Activated CD4-positive, CD25-positive, alpha-beta regulatory T cell treated with anti-CD3 and anti-CD28 coated beads, Interleukin-2, amount 50 U/mL, for 24 hours (primary cell): ENCODE data around the gene C5.
A peak's percentile ranks its signal among the peaks of the same experiment; 100 is the strongest.
"Not testable (repeated sequence)": the region's sequence is repeated elsewhere in the genome, so short reads cannot be mapped to it uniquely, and the experiment has no call there.

Source experiments
- ATAC-seq, 2 donors: fragments of 150-1000 bp; cut with Tn5 transposase; one replicate each; pipeline ENCODE4 v1.10.0; 2021; ENCODE audit warnings: mild to moderate bottlenecking in 1 of 2, moderate library complexity in 1 of 2

Gene C5

GRCh38 chr9:120978987-120979386, 71.1 kb downstream of the C5 start:
- no peak for ATAC-seq

GRCh38 chr9:120977321-120977720, 72.8 kb downstream of the C5 start:
- ATAC-seq = no peak

- ATAC-seq = peak in 1 of 2 donors; percentile 24
Measured at GRCh38 chr9:120974921-120975320, 75.2 kb downstream of the C5 start.

- no peak for ATAC-seq
Measured at GRCh38 chr9:120974181-120974580, 75.9 kb downstream of the C5 start.

- ATAC-seq = no peak
Measured at GRCh38 chr9:120971938-120972337, 78.1 kb downstream of the C5 start.

GRCh38 chr9:120971471-120971870, 78.6 kb downstream of the C5 start:
- ATAC-seq = not testable (repeated sequence)

GRCh38 chr9:120970244-120970643, 79.8 kb downstream of the C5 start:
- ATAC-seq = no peak

GRCh38 chr9:120966013-120966369, 84.1 kb downstream of the C5 start:
- no peak for ATAC-seq

GRCh38 chr9:120965344-120966012, 84.6 kb downstream of the C5 start:
- no peak for ATAC-seq

GRCh38 chr9:120961936-120962335, 88.1 kb downstream of the C5 start:
- ATAC-seq = no peak

GRCh38 chr9:120960001-120960400, 90.1 kb downstream of the C5 start:
- no peak for ATAC-seq

- no peak for ATAC-seq
Measured at GRCh38 chr9:120956862-120957261, 93.2 kb downstream of the C5 start.

GRCh38 chr9:120951960-120952618, 98.0 kb downstream of the C5 start:
- no peak for ATAC-seq

GRCh38 chr9:120950421-120951388, 99.4 kb downstream of the C5 start:
- ATAC-seq = no peak

- no peak for ATAC-seq
Measured at GRCh38 chr9:120949290-120949689, 100.8 kb downstream of the C5 start.

- no peak for ATAC-seq
Measured at GRCh38 chr9:120948824-120949223, 101.3 kb downstream of the C5 start.

- ATAC-seq = no peak
Measured at GRCh38 chr9:120947222-120947621, 102.9 kb downstream of the C5 start.

- ATAC-seq = no peak
Measured at GRCh38 chr9:120946259-120946658, 103.8 kb downstream of the C5 start.

- ATAC-seq = no peak
Measured at GRCh38 chr9:120944948-120945347, 105.1 kb downstream of the C5 start.

- peak in 1 of 2 donors; percentile 38 for ATAC-seq
Measured at GRCh38 chr9:120944434-120944843, 105.6 kb downstream of the C5 start.

GRCh38 chr9:120942186-120943001, 107.7 kb downstream of the C5 start:
- no peak for ATAC-seq

- no peak for ATAC-seq
Measured at GRCh38 chr9:120941046-120941770, 108.9 kb downstream of the C5 start.
